ENCODE data around the gene EYA3.

The EYA3 gene

DNA sequence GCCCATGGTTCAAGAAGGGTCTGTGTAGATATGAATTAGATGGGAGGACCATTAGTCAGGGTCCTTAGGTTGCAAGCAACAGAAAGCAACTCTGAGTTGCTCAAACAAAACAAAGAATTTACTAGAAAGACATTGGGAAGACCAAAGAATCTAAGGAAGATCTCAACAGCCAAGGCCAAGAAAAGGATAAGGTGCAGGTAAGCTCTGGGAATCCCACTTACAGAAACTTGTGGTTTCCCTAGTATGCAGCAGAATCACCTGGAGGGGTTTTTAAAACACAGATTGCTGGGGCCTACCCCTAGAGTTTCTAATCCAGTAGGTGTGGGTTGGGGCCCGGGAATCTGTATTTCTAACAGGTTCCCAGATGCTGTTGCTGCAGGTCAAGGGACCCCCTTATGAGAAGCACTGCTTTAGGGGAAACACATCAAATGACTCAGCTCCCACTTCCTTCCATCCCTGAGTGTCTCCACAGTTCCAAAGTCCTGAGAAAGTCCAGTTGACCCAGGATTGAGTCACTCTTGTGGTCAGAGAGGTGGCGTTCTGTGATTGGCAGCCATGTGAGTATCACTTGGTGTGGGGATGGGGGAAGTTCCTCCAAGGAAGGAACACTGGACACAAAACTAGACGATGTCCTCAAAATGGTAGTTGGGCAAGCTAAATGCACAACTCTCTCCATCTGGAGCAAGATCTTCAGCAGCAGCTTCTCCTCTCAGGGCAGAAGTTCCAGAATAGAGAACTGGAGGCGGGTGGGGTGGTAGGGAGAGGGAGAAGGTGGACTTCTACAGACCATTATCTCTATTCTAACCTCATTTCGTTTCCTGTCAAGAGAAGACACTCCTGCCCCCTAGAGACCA lies 24.2 kb upstream of the EYA3 start:
- no peak for DNase-seq

DNA sequence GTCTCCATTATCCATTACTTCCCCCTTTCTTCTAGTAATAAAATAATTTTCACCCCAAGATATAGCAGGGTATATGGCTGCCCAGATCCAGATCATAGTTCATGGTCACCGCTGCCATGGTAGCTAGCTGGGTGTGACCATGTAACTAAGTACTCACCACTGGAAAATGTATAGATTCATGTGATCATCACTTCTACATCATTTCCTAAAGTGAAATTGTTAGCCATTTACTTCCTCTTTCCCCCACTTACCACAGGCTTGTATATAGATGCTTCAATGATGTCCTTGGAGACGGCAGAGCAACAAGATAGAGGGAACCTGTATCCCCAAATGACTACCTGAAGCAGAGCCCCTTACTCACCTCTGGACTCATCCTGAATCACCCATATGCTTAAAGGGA lies 22.7 kb upstream of the EYA3 start:
- no peak for DNase-seq

- no peak for DNase-seq
Observed at GRCh38 chr1:28110555-28110954, 22.1 kb upstream of the EYA3 start.

- no peak for DNase-seq
Observed at GRCh38 chr1:28109639-28110038, 21.2 kb upstream of the EYA3 start.

DNA sequence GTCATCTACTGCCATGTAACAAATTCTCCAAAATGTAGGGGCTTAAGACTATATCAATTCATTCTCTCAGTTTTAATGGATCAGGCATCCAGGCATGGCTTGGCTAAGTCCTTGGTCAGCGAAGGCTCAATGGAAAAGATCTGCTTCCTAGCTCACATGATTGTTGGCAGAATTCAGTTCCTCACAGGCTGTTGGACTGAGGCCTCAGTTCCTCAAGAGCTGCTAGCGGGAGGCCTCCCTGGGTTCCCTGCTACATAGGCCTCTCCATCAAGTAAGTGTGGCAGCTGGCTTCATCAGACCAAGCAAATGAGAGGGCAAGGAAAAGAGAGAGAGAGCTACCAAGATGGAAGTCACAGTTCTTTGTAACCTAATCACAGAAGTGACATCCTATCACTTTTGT lies 19.6 kb upstream of the EYA3 start:
- DNase-seq = no peak

GRCh38 chr1:28104866-28105467 lies 16.6 kb upstream of the EYA3 start:
- DNase-seq = no peak

DNA sequence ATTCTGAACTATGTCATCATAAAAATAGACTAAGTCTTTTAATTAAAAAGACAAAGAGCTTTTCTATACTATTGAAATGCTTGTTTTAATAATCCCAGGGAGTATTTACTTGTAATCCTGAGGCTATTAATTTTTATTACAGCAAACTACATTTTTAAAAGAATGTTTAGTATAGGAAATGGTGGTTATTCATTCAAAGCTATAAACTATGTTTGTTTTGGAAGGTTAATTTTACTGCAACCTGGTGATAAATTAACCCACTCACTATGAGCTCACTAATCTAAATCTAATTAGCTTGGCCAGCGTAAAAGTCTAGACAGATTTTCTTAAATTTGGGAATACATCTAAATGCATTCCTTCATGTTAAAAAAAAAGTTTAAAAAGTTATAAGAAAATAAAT lies 13.8 kb upstream of the EYA3 start:
- no peak for DNase-seq

- DNase-seq = no peak
Observed at GRCh38 chr1:28099050-28099769, 10.8 kb upstream of the EYA3 start.

DNA sequence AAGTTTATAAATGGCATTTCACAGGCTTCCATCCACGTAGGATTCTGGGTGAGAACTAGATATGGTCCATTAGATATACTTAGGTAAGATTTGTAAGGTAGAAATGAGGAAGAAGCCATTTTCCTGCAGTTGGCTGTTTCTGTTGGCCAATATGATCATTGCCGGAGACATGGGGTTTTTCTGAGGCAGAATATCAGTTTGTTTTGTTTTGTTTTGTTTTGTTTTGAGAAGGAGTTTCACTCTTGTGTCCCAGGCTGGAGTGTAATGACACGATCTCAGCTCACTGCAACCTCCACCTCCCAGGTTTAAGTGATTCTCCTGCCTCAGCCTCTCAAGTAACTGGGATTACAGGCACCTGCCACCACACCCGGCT lies 8.7 kb upstream of the EYA3 start:
- no peak for DNase-seq

DNA sequence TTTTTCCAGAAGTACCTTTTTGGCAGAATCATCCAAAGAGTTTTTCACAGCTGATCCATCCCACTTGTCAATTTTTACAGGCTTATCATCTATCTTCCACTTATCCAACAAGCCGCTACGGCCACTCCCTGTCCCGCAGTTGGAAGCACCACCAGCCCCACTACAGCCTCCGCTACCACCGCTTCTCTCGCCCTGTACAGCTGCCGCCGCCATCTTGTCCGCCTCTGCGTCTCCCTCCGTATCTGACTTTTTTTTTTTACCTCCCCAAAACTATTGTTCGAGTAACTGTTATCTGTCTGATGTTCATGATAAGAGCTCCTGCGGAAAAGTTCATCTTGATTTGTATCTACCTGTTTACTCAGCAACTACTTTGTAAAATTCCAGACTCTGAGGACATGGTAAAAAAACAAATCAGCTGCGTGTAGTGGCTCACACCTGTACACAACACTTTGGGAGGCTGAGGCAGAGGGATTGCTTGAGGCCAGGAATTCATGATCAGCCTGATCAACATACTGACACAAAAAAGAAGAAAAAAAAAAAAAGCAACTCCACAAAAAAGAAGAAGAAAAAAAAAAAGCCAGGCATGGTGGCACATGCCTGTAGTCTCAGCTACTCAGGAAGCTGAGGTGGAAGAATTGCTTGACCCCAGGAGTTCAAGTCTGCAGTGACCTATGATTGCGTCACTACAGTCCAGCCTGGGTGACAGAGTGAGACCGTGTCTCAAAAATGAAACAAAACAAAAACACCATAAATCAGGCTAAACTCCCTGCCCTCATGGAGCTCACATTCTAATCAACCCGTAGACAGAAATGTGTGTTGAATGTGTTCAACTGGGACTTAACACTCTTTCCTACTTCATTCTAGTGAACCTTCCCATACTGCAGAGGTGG lies 8.0 kb upstream of the EYA3 start:
- no peak for DNase-seq

DNA sequence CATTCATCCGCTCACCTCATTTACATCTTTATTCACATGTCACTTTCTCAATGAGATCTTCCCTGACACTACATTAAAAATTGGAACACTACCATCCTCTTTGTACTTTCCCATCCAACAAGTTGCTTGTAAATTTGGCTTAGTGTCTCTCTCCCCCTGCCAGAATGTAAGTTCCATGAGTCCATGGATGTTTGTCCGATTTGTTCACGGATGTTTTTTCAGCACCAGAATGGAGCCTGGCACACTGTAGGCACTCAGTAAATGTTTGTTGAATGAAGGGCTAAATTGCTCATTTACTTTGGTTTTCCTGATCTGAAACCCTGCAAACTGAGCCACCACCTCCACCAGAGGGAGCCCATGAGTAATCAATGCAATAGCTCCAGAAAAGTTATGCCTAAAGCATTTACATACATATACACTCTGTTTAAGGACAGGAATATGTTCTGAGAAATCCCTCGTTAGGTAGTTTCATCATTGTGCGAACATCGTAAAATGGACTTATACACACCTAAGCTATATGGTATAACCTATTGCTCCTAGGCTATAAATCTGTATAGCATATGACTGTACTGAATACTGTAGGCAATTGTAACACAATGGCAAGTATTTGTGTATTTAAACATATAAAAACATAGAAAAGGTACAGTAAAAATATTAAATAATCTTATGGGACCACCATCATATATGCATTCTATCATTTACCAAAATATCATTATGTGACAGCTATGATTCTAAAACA lies 2.8 kb upstream of the EYA3 start:
- peak; percentile 72 for DNase-seq

GRCh38 chr1:28087614-28088167 lies 719 bp downstream of the EYA3 start:
- DNase-seq = peak; percentile 3

DNA sequence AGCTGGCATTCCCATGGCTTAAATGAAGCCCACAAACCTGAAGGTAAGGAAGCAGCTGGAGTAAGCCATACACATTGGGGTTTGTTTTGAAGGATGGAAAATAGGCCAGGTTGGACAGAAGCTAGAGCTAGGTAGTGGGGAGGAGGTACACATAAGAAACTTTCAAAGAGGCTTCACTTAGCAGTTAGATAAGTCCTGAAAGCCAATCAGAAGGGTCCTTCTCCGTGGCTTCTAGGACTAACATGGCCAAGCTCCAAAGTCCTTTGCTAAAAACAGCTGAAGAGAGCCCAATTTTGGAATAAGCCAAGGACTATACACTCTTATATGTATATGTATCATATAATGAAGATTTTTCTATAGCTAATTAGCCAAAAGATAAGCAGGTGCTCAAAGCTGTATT lies 1.8 kb downstream of the EYA3 start:
- no peak for DNase-seq

GRCh38 chr1:28085129-28085528 lies 3.3 kb downstream of the EYA3 start:
- no peak for DNase-seq

DNA sequence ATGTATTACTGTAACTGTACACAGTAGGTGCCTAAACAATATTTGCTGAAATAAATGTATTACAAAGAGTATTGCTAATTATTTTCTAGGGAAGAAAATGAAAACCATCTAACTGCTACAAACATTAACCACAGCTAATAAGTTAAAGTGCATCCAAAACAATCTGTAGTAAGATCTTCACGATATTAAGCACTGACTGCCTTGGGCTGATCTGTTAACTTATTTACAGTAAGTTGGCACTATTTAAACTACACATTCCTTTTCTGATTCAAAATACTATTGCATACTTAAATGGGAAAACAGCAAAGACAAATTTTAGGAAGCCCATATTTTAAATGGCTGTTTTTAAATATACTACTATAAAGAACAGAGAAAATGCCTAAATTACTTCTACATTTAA lies 4.5 kb downstream of the EYA3 start:
- DNase-seq = no peak

- no peak for DNase-seq
Observed at GRCh38 chr1:28078680-28079626, 9.5 kb downstream of the EYA3 start.

DNA sequence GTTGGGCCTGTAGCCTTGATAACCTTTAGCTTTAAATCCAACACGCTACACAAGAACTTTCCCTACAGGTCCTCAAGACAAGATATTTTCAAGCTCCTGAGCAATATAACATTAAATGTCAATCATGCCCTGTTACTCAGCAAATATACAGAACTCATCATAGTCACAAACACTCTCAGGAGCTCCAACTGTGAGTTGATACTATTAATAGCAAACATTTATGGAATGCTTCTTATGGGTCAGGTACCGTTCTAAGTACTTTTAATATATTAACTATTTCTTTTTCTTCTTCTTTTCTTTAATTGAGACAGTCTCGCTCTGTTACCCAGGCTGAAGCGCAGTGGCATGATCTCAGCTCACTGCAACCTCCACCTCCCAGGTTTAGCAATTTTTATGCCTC lies 10.1 kb downstream of the EYA3 start:
- DNase-seq = no peak

GRCh38 chr1:28074892-28075511 lies 13.4 kb downstream of the EYA3 start:
- no peak for DNase-seq

GRCh38 chr1:28073867-28074266 lies 14.5 kb downstream of the EYA3 start:
- DNase-seq = no peak

GRCh38 chr1:28071813-28072212 lies 16.6 kb downstream of the EYA3 start:
- no peak for DNase-seq
